ENCODE data around the gene PDLIM4.

The PDLIM4 gene

DNA sequence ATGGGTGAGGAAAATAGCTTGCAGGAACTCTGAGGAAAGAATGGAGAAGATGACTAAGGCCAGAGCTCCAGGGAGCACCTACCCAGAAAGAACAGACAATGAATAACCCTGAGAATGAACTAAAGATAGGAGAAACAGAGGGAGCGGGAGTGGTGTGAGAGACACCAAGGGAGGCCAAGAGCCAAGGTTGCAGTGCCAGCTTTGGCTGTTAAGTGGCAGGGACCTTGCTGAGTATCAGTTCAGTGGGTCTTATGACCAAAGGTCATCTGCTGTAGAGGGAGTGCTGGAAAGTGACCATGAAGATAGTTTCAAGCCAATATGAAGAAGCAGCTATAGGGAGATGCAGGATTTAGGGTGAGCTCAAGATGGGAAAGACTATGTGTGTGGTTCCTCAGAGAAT is 46.6 kb upstream of the PDLIM4 start:
- H3K27ac ChIP-seq, result no peak overlapping the region
- no peaks in the 10 kb centered on the region for H3K79me2 ChIP-seq (ENCODE audit: insufficient read depth, low read depth)
- H3K27me3 ChIP-seq (ENCODE audit: insufficient read depth, low read depth), result no peaks in the 10 kb centered on the region
- no peaks in the 10 kb centered on the region for H3K4me1 ChIP-seq (ENCODE audit: low read depth, poor library complexity, severe bottlenecking)
- no peaks in the 10 kb centered on the region for H3K36me3 ChIP-seq (ENCODE audit: insufficient read depth)
- no peak overlapping the region for H3K9ac ChIP-seq
- TF ChIP-seq, protein P1, sequence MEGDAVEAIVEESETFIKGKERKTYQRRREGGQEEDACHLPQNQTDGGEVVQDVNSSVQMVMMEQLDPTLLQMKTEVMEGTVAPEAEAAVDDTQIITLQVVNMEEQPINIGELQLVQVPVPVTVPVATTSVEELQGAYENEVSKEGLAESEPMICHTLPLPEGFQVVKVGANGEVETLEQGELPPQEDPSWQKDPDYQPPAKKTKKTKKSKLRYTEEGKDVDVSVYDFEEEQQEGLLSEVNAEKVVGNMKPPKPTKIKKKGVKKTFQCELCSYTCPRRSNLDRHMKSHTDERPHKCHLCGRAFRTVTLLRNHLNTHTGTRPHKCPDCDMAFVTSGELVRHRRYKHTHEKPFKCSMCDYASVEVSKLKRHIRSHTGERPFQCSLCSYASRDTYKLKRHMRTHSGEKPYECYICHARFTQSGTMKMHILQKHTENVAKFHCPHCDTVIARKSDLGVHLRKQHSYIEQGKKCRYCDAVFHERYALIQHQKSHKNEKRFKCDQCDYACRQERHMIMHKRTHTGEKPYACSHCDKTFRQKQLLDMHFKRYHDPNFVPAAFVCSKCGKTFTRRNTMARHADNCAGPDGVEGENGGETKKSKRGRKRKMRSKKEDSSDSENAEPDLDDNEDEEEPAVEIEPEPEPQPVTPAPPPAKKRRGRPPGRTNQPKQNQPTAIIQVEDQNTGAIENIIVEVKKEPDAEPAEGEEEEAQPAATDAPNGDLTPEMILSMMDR (conservative IDR thresholded peaks at IDR 0.05; ENCODE audit: low read depth, low read length), result no peak
- no peaks in the 10 kb centered on the region for H4K20me1 ChIP-seq (ENCODE audit: insufficient read depth)
- H3K4me2 ChIP-seq, result no peak overlapping the region
- H3K4me3 ChIP-seq (IDR thresholded peaks at IDR 0.05; ENCODE audit: insufficient read depth, low read depth, low read length), result no peak overlapping the region
- H2AFZ ChIP-seq (ENCODE audit: low read depth), result no peak overlapping the region

DNA sequence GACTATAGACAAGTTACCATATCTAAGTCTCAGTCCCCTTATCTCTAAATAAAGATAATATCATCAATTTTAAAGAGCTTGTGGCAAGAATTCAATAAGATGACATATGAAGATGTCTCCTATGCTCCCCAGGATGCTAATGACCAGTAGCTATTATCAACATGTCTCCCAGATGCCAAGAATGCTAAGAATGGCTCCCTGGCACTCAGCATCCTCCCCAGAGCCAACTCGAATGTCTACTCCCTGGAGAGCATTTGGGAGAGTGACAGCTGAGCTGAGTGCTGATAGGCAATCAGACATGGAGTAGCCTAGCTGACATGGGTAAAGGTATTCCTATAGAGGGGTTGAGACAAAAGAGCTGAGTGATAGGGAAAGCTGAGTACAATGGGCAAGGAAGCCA is 45.7 kb upstream of the PDLIM4 start:
- no peaks in the 10 kb centered on the region for H3K79me2 ChIP-seq (ENCODE audit: insufficient read depth, low read depth)

DNA sequence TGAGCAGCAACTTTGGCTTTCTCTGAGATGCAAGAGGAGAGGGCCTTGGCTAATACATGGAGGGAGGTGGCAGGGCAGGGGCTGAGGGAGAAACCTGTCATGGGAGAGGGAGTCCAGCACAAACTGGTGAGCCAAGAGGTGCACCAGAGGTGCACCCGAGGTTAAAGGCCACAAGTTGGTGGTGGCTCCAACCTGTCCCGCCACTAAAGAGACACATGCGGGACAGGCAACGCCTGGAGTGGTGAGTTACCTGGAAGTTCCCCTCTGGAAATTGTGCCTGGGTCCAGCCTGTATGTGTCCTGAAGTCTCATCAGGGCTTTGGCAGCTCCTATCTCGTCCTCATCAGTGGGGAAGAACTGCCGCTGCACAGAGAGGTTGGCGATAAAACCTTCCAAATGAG is 43.8 kb upstream of the PDLIM4 start:
- Histone ChIP-seq H3K4me3 (IDR thresholded peaks at IDR 0.05; ENCODE audit: insufficient read depth, low read depth, low read length) (no peak overlapping the region), H3K4me2 (no peak overlapping the region), H3K36me3 (ENCODE audit: insufficient read depth) (no peaks in the 10 kb centered on the region), H3K9ac (no peak overlapping the region), H3K4me1 (ENCODE audit: low read depth, poor library complexity, severe bottlenecking) (no peaks in the 10 kb centered on the region), H3K79me2 (ENCODE audit: insufficient read depth, low read depth) (no peaks in the 10 kb centered on the region), H3K27me3 (ENCODE audit: insufficient read depth, low read depth) (no peaks in the 10 kb centered on the region), H3K27ac (no peak overlapping the region), H4K20me1 (ENCODE audit: insufficient read depth) (no peaks in the 10 kb centered on the region), H2AFZ (ENCODE audit: low read depth) (no peak overlapping the region)
- TF ChIP-seq, protein P1 (conservative IDR thresholded peaks at IDR 0.05; ENCODE audit: low read depth, low read length), result no peak

More for the DNA sequence above, 45.7 kb upstream of the PDLIM4 start:
- no peaks in the 10 kb centered on the region for H3K4me1 ChIP-seq (ENCODE audit: low read depth, poor library complexity, severe bottlenecking)
- no peak overlapping the region for H3K4me2 ChIP-seq
- H3K27ac ChIP-seq, result no peak overlapping the region
- no peaks in the 10 kb centered on the region for H3K36me3 ChIP-seq (ENCODE audit: insufficient read depth)
- H4K20me1 ChIP-seq (ENCODE audit: insufficient read depth), result no peaks in the 10 kb centered on the region
- H2AFZ ChIP-seq (ENCODE audit: low read depth), result no peak overlapping the region
- no peak overlapping the region for H3K9ac ChIP-seq
- TF ChIP-seq, protein P1 (conservative IDR thresholded peaks at IDR 0.05; ENCODE audit: low read depth, low read length), result no peak
- no peak overlapping the region for H3K4me3 ChIP-seq (IDR thresholded peaks at IDR 0.05; ENCODE audit: insufficient read depth, low read depth, low read length)
- no peaks in the 10 kb centered on the region for H3K27me3 ChIP-seq (ENCODE audit: insufficient read depth, low read depth)

DNA sequence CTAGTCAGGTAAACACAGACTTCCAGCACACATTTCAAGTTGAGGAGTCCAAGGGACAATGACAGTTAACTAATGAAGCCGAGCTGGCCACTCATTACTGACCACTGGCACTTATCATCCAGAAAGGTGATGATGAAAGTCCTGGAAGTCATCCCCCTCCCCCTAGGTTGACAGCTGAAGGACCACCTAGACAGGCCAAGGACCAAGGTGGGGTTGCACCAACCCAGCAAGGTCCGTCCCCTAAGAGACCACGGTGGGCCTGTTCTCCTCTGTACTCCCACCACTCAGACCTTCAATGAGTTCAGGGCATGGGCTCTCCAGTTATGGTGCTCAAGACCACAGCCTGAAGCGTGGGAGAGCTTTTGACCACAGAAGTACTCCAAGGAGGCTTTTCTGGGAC is 43.0 kb upstream of the PDLIM4 start:
- no peak overlapping the region for H3K4me2 ChIP-seq
- H3K4me3 ChIP-seq (IDR thresholded peaks at IDR 0.05; ENCODE audit: insufficient read depth, low read depth, low read length), result no peak overlapping the region
- no peaks in the 10 kb centered on the region for H3K36me3 ChIP-seq (ENCODE audit: insufficient read depth)
- H3K27me3 ChIP-seq (ENCODE audit: insufficient read depth, low read depth), result no peaks in the 10 kb centered on the region
- H3K79me2 ChIP-seq (ENCODE audit: insufficient read depth, low read depth), result no peaks in the 10 kb centered on the region
- H3K4me1 ChIP-seq (ENCODE audit: low read depth, poor library complexity, severe bottlenecking), result no peaks in the 10 kb centered on the region
- H2AFZ ChIP-seq (ENCODE audit: low read depth), result no peak overlapping the region
- H3K9ac ChIP-seq, result no peak overlapping the region
- H3K27ac ChIP-seq, result no peak overlapping the region
- TF ChIP-seq, protein P1 (conservative IDR thresholded peaks at IDR 0.05; ENCODE audit: low read depth, low read length), result no peak
- no peaks in the 10 kb centered on the region for H4K20me1 ChIP-seq (ENCODE audit: insufficient read depth)
